HL-60 (cell line): ENCODE data around the gene RTN4R.
"Not testable (repeated sequence)": the region's sequence is repeated elsewhere in the genome, so short reads cannot be mapped to it uniquely, and the experiment has no call there.

Experiments used
- DNase-seq, 2 experiments: peaks; one replicate each; pipeline ENCODE4 v3.0.0-alpha.2; 2010 to 2020; ENCODE audit warnings: low read depth in 1 of 2, low spot score in 1 of 2
- H3K27ac ChIP-seq: fragments of 250-450 bp; sonication (Bioruptor Pico); replicated peaks from 2 replicates; pipeline ENCODE4 v1.5.1; 2020; ENCODE audit warnings: mild to moderate bottlenecking, moderate library complexity
- H3K27me3 ChIP-seq: fragments of 250-450 bp; sonication (Bioruptor Pico); 2 replicates; pipeline ENCODE4 v1.5.1; 2021; ENCODE audit warnings: mild to moderate bottlenecking, moderate library complexity; ENCODE audit not compliant: insufficient read depth, poor library complexity, severe bottlenecking
- H3K4me3 ChIP-seq: replicated peaks from 2 replicates; pipeline ENCODE4 v1.5.1; 2011; ENCODE audit warnings: mild to moderate bottlenecking, control low read depth, low read length; ENCODE audit not compliant: insufficient read depth
- CTCF ChIP-seq: IDR thresholded peaks from one replicate; pipeline ENCODE4 v1.5.1; 2011; ENCODE audit warnings: low read length, control low read depth, inconsistent platforms; ENCODE audit not compliant: insufficient read depth
- GABPA ChIP-seq: IDR thresholded peaks from 2 replicates; pipeline ENCODE4 v1.6.1; 2012; ENCODE audit warnings: low read depth
- POLR2AphosphoS5 ChIP-seq: IDR thresholded peaks from 2 replicates; pipeline ENCODE4 v1.6.1; 2012; ENCODE audit warnings: low read depth
- REST ChIP-seq: IDR thresholded peaks from 2 replicates; pipeline ENCODE4 v1.6.1; 2012; ENCODE audit warnings: low read depth; ENCODE audit not compliant: insufficient replicate concordance
- SPI1 ChIP-seq: IDR thresholded peaks from 2 replicates; pipeline ENCODE4 v1.6.1; 2012; ENCODE audit warnings: low read depth, mild to moderate bottlenecking, borderline replicate concordance

Gene RTN4R

GRCh38 chr22:20267441-20268278 is 458 bp downstream of the RTN4R start:
- peak overlapping the region; percentile 27 for H3K4me3 ChIP-seq
- DNase-seq: no peak
- TF ChIP-seq CTCF (no peak), GABPA (no peak), POLR2AphosphoS5 (no peak), SPI1 (no peak), REST (no peak)
- peaks cover 4% of the 10 kb centered on the region for H3K27me3 ChIP-seq
- no peak overlapping the region for H3K27ac ChIP-seq

GRCh38 chr22:20266667-20267440 is 1.3 kb downstream of the RTN4R start:
- H3K4me3 ChIP-seq, H3K27me3 ChIP-seq, H3K27ac ChIP-seq: not testable (repeated sequence)
- peak in 1 of 2 experiments; percentile 23 for DNase-seq

GRCh38 chr22:20265772-20266666 is 2.1 kb downstream of the RTN4R start:
- H3K4me3 ChIP-seq, H3K27me3 ChIP-seq, DNase-seq, H3K27ac ChIP-seq: not testable (repeated sequence)

- TF ChIP-seq CTCF (no peak), GABPA (no peak), SPI1 (no peak), REST (no peak), POLR2AphosphoS5 (no peak)
- no peak for DNase-seq
- Histone ChIP-seq H3K27ac (no peak overlapping the region), H3K4me3 (no peak overlapping the region), H3K27me3 (peaks cover 4% of the 10 kb centered on the region)
Measured at GRCh38 chr22:20264614-20265452, 3.3 kb downstream of the RTN4R start.

- DNase-seq, H3K27ac ChIP-seq, H3K27me3 ChIP-seq, H3K4me3 ChIP-seq: not testable (repeated sequence)
Measured at GRCh38 chr22:20263404-20264281, 4.5 kb downstream of the RTN4R start.
